HepG2 (cell line): ENCODE results near the gene HAUS1. TPM values are rescaled to one million over a fixed set of nuclear protein-coding genes. Genes with fewer than 3 reads are reported as not detected.

Experiments
- ATAC-seq: fragments of 200-7000 bp; cut with Tn5 transposase; 3 replicates; pipeline ENCODE4 v1.9.1; 2020; ENCODE audit warnings: mild to moderate bottlenecking, moderate library complexity
- BruUV-seq: library from RNA; stranded (reverse); fragments of 400-500 nt; replicated peaks from 2 replicates; lab custom pipeline; 2021; lab: Mats Ljungman, UMichigan
- CTCF ChIA-PET: fragments of 300-600 bp; formaldehyde crosslinking; extraction: SDS; loops from one replicate; lab custom pipeline; 2021; ENCODE audit warnings: low total read pairs, inconsistent platforms, low intra/inter-chr PET ratio; lab: Yijun Ruan, JAX
- POLR2A ChIA-PET: fragments of 350-600 bp; sonication (Branson Sonifier 250); formaldehyde crosslinking; loops from one replicate; lab custom pipeline; 2020; ENCODE audit warnings: antibody characterized with exemption, inconsistent platforms; lab: Yijun Ruan, JAX
- DNase-seq: peaks from one replicate; pipeline ENCODE4 v3.0.0-alpha.2; 2015; ENCODE audit warnings: low spot score
- FAIRE-seq: peaks from 3 replicates; lab custom pipeline; 2011; peaks lifted over from hg19 to GRCh38; lab: Jason Lieb, UNC
- H2AFZ ChIP-seq: one replicate; pipeline ENCODE4 v1.6.1; 2011; ENCODE audit warnings: low read length, inconsistent platforms
- H3K27ac ChIP-seq: fragments of 300-600 bp; 3 replicates; pipeline ENCODE4 v1.8.0; 2011; ENCODE audit warnings: mixed run types, mild to moderate bottlenecking, mixed read lengths, low read length, inconsistent platforms; ENCODE audit not compliant: insufficient read depth; ENCODE audit errors: extremely low read length
- H3K27me3 ChIP-seq, 2 experiments: fragments of 200-600 bp in 1 of 2; 2 replicates in 1 of 2; 3 replicates in 1 of 2; pipeline versions ENCODE4 v1.6.0 to v1.8.0; 2011; ENCODE audit warnings: low read length in 2 of 2, mild to moderate bottlenecking in 2 of 2, moderate library complexity in 2 of 2, inconsistent platforms in 1 of 2; ENCODE audit not compliant: insufficient read depth in 2 of 2, control insufficient read depth in 1 of 2
- H3K36me3 ChIP-seq, 2 experiments: fragments of 200-600 bp in 1 of 2; replicated peaks in 1 of 2; 2 replicates in 1 of 2; 3 replicates in 1 of 2; pipeline versions ENCODE4 v1.5.1 to v1.8.0; 2011; ENCODE audit warnings: low read length in 2 of 2, inconsistent platforms in 1 of 2; ENCODE audit not compliant: insufficient read depth in 2 of 2, control insufficient read depth in 1 of 2
- H3K4me1 ChIP-seq: 2 replicates; pipeline ENCODE4 v1.5.1; 2012; ENCODE audit warnings: low read length, inconsistent platforms; ENCODE audit not compliant: insufficient read depth
- H3K4me2 ChIP-seq: 2 replicates; pipeline ENCODE4 v1.6.0; 2011; ENCODE audit warnings: low read depth, low read length, inconsistent platforms
- H3K4me3 ChIP-seq, 3 experiments: fragments of 200-600 bp in 1 of 3; sonication (generic), shearing (Covaris generic) in 1 of 3; replicated peaks in 1 of 3; 2 replicates each; pipeline ENCODE4 v1.5.1; 2011 to 2016; ENCODE audit warnings: low read length in 3 of 3, inconsistent platforms in 2 of 3, low read depth in 2 of 3, mild to moderate bottlenecking in 2 of 3, control low read depth in 1 of 3, mixed read lengths in 1 of 3; ENCODE audit not compliant: insufficient read depth in 1 of 3
- H3K79me2 ChIP-seq: one replicate; pipeline ENCODE4 v1.6.1; 2011; ENCODE audit warnings: low read length, inconsistent platforms; ENCODE audit not compliant: insufficient read depth
- H3K9ac ChIP-seq: 2 replicates; pipeline ENCODE4 v1.6.0; 2011; ENCODE audit warnings: mild to moderate bottlenecking, low read depth, low read length, inconsistent platforms; ENCODE audit not compliant: insufficient read depth
- H3K9me3 ChIP-seq: 2 replicates; pipeline ENCODE4 v1.5.1; 2012; ENCODE audit warnings: mild to moderate bottlenecking, low read length
- H4K20me1 ChIP-seq: 2 replicates; pipeline ENCODE4 v1.6.0; 2011; ENCODE audit warnings: inconsistent platforms, mild to moderate bottlenecking, low read length, moderate library complexity; ENCODE audit not compliant: insufficient read depth
- ATAD3A ChIP-seq: sonication (generic); formaldehyde crosslinking; IDR thresholded peaks from 2 replicates; pipeline ENCODE4 v1.4.0; 2020; ENCODE audit warnings: missing genetic modification reagents
- CBX1 ChIP-seq: IDR thresholded peaks from one replicate; pipeline ENCODE4 v1.6.1; 2016; ENCODE audit warnings: antibody characterized with exemption, low read depth
- NFKBIZ ChIP-seq: IDR thresholded peaks from 2 replicates; pipeline ENCODE4 v1.6.1; 2018; ENCODE audit warnings: missing genetic modification reagents, missing compliant biosample characterization
- SMC3 ChIP-seq: IDR thresholded peaks from 2 replicates; pipeline ENCODE4 v1.6.1; 2011; ENCODE audit warnings: low read length, improper control_type of control experiment
- SP2 ChIP-seq: sonication (generic); formaldehyde crosslinking; IDR thresholded peaks from 2 replicates; pipeline ENCODE4 v1.5.1; 2020; ENCODE audit warnings: mild to moderate bottlenecking, missing genetic modification reagents
- SP5 ChIP-seq: IDR thresholded peaks from 2 replicates; pipeline ENCODE4 v1.6.1; 2016; ENCODE audit warnings: low read depth, borderline replicate concordance
- TEF ChIP-seq: sonication (generic); formaldehyde crosslinking; IDR thresholded peaks from 2 replicates; pipeline ENCODE4 v1.5.0; 2020; ENCODE audit warnings: missing genetic modification reagents
- ZBTB7A ChIP-seq: sonication (generic); formaldehyde crosslinking; IDR thresholded peaks from 2 replicates; pipeline ENCODE4 v1.8.0; 2022; ENCODE audit warnings: mild to moderate bottlenecking, missing genetic modification reagents
- ZNF710 ChIP-seq: sonication (generic); formaldehyde crosslinking; IDR thresholded peaks from 2 replicates; pipeline ENCODE4 v1.5.0; 2020; ENCODE audit warnings: mild to moderate bottlenecking, missing genetic modification reagents, borderline replicate concordance
- WGBS: methylation state at CpG from one replicate; pipeline ENCODE4 v1.1.6; 2017; ENCODE audit warnings: low lambda C conversion rate; 5-methylcytosine and 5-hydroxymethylcytosine counted together
- in situ Hi-C: cut with HindIII; loops from 2 replicates; pipeline ENCODE4 v1.10.0; 2017; ENCODE audit warnings: low pct_unique_long_range_greater_than_20kb; ENCODE audit not compliant: extremely low pct_ligation_motif_present
- intact Hi-C: fragments of 100-400 bp; cut with micrococcal nuclease; formaldehyde crosslinking; loops from one replicate; pipeline ENCODE4 v1.10.0; 2022; ENCODE audit not compliant: unreplicated experiment
- polyA plus RNA-seq, 8 experiments: library from polyadenylated mRNA; depleted of rRNA in 3 of 8; stranded (reverse) in 7 of 8; unstranded in 1 of 8; fragments of >200 nt; fragmentation: Illumina TruSeq in 4 of 8; extraction: Trizol in 4 of 8; gene quantifications; 2 replicates each; pipeline versions ENCODE4 v1.2.1 to v1.2.3, GENCODE V29; 2011 to 2016; ENCODE audit warnings: low read depth in 4 of 8, missing spikeins in 1 of 8, mixed read lengths in 1 of 8; ENCODE audit not compliant: insufficient read depth in 1 of 8
- total RNA-seq, 5 experiments: library from RNA; depleted of rRNA; stranded (reverse); fragments of >200 nt; fragmentation: Illumina TruSeq; extraction: Trizol; gene quantifications; 2 replicates each; pipeline ENCODE4 v1.2.3, GENCODE V29; 2016; ENCODE audit warnings: low read depth in 1 of 5
- TF ChIP-seq, protein P1 (sequence below): sonication (generic); formaldehyde crosslinking; conservative IDR thresholded peaks from 2 replicates; pipeline ENCODE4 v1.4.0; 2020; ENCODE audit warnings: missing genetic modification reagents
- TF ChIP-seq, protein P2 (sequence below): sonication (generic); formaldehyde crosslinking; IDR thresholded peaks from 2 replicates; pipeline ENCODE4 v1.5.1; 2020; ENCODE audit warnings: mild to moderate bottlenecking, missing genetic modification reagents, moderate library complexity

Gene HAUS1
- total and polyA plus RNA-seq, 2 of the 13 experiments (the other 11 are each of a cell fraction or from before 2014, with no cell fraction given): 20.6 to 59.2 TPM

DNA sequence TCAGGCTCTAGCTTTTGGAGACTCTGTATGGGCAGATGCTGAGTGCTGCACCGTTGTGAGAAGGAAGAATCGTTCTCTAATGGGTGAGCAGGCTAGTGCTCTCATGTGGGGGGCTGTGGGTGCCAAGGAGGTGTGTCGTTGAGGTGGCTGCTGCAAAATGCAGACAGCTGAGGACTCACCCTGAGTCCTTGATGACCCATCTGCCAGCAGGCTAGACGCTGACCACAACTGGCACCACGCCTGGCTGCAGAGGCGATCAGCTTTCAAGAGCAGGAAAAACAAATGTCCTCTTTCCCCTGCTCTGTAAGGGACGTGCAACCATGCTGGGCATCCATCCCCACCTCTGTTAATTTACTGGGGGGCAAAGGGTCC, 48.2 kb downstream of the HAUS1 start:
- POLR2A ChIA-PET: no interaction called here
- Histone ChIP-seq H3K4me2 (no peak overlapping the region), H2AFZ (no peak overlapping the region), H4K20me1 (no peaks in the 10 kb centered on the region), H3K36me3 (no peaks in the 10 kb centered on the region)
- ATAC-seq: no peak
- intact Hi-C loops (no loop called here), in situ Hi-C loops (no loop called here)
- 20% methylated on average over 7 of the region's 7 CpGs for WGBS
- no peak for DNase-seq
- CTCF ChIA-PET: no interaction called here
- FAIRE-seq: no peak
- no peak for TF ChIP-seq NFKBIZ (CRISPR knock-in tag)
- TF ChIP-seq, protein P1, sequence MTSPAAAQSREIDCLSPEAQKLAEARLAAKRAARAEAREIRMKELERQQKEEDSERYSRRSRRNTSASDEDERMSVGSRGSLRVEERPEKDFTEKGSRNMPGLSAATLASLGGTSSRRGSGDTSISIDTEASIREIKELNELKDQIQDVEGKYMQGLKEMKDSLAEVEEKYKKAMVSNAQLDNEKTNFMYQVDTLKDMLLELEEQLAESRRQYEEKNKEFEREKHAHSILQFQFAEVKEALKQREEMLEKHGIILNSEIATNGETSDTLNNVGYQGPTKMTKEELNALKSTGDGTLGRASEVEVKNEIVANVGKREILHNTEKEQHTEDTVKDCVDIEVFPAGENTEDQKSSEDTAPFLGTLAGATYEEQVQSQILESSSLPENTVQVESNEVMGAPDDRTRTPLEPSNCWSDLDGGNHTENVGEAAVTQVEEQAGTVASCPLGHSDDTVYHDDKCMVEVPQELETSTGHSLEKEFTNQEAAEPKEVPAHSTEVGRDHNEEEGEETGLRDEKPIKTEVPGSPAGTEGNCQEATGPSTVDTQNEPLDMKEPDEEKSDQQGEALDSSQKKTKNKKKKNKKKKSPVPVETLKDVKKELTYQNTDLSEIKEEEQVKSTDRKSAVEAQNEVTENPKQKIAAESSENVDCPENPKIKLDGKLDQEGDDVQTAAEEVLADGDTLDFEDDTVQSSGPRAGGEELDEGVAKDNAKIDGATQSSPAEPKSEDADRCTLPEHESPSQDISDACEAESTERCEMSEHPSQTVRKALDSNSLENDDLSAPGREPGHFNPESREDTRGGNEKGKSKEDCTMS (CRISPR knock-in tag): no peak
- no peak for TF ChIP-seq ZBTB7A (CRISPR knock-in tag)
- no peak for TF ChIP-seq ZNF710 (CRISPR knock-in tag)
- TF ChIP-seq, protein P2, sequence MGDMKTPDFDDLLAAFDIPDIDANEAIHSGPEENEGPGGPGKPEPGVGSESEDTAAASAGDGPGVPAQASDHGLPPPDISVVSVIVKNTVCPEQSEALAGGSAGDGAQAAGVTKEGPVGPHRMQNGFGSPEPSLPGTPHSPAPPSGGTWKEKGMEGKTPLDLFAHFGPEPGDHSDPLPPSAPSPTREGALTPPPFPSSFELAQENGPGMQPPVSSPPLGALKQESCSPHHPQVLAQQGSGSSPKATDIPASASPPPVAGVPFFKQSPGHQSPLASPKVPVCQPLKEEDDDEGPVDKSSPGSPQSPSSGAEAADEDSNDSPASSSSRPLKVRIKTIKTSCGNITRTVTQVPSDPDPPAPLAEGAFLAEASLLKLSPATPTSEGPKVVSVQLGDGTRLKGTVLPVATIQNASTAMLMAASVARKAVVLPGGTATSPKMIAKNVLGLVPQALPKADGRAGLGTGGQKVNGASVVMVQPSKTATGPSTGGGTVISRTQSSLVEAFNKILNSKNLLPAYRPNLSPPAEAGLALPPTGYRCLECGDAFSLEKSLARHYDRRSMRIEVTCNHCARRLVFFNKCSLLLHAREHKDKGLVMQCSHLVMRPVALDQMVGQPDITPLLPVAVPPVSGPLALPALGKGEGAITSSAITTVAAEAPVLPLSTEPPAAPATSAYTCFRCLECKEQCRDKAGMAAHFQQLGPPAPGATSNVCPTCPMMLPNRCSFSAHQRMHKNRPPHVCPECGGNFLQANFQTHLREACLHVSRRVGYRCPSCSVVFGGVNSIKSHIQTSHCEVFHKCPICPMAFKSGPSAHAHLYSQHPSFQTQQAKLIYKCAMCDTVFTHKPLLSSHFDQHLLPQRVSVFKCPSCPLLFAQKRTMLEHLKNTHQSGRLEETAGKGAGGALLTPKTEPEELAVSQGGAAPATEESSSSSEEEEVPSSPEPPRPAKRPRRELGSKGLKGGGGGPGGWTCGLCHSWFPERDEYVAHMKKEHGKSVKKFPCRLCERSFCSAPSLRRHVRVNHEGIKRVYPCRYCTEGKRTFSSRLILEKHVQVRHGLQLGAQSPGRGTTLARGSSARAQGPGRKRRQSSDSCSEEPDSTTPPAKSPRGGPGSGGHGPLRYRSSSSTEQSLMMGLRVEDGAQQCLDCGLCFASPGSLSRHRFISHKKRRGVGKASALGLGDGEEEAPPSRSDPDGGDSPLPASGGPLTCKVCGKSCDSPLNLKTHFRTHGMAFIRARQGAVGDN: no peak
- TF ChIP-seq SMC3: no peak
- no peak for TF ChIP-seq ATAD3A (CRISPR knock-in tag)
- no peak for TF ChIP-seq TEF (CRISPR knock-in tag)
- TF ChIP-seq SP5 (CRISPR knock-in tag): no peak
- TF ChIP-seq CBX1: no peak
- no peak for TF ChIP-seq SP2
- TF ChIP-seq, all 625 proteins: peak for 0
- BruUV-seq: no TSS peak
- Histone ChIP-seq H3K9me3 (no peaks in the 10 kb centered on the region), H3K4me3 (no peak overlapping the region), H3K27me3 (peaks cover 0 to 1% of the 10 kb centered on the region in 2 experiments; a peak in 2 of 5 replicates), H3K79me2 (no peaks in the 10 kb centered on the region), H3K27ac (no peak overlapping the region), H3K4me1 (peaks cover 24% of the 10 kb centered on the region), H3K9ac (no peak overlapping the region)
